ENCODE measurements around the gene TBC1D4.

DNA sequence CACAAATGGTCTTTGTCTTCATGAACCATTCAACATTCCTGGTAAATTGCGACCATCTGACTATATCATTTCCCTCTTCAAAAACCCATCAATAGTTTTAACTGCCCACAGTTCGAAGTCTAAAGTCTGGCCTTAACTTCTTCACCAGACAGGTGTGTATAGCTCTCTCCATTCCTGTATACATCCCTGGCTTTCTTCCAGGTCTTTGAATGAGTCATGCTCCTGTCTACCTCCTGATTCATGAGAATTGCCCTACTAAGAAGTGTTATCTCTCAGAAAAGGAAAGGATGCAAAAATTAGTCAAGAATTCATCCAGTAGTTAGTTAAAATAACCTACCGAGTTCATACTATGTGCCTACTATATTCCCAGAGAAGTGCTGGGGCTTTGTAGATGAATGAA is 225.0 kb downstream of the TBC1D4 start:
- TF ChIP-seq, protein P1, sequence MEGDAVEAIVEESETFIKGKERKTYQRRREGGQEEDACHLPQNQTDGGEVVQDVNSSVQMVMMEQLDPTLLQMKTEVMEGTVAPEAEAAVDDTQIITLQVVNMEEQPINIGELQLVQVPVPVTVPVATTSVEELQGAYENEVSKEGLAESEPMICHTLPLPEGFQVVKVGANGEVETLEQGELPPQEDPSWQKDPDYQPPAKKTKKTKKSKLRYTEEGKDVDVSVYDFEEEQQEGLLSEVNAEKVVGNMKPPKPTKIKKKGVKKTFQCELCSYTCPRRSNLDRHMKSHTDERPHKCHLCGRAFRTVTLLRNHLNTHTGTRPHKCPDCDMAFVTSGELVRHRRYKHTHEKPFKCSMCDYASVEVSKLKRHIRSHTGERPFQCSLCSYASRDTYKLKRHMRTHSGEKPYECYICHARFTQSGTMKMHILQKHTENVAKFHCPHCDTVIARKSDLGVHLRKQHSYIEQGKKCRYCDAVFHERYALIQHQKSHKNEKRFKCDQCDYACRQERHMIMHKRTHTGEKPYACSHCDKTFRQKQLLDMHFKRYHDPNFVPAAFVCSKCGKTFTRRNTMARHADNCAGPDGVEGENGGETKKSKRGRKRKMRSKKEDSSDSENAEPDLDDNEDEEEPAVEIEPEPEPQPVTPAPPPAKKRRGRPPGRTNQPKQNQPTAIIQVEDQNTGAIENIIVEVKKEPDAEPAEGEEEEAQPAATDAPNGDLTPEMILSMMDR (conservative IDR thresholded peaks at IDR 0.05; ENCODE audit: low read length): no peak
- TF ChIP-seq EZH2phosphoT487 (IDR thresholded peaks at IDR 0.05; ENCODE audit: borderline replicate concordance): no peak
